ENCODE results near the gene MTHFD1L. TPM values are rescaled to one million over a fixed set of nuclear protein-coding genes. Genes with fewer than 3 reads are reported as not detected.
"Not testable (repeated sequence)": the region's sequence is repeated elsewhere in the genome, so short reads cannot be mapped to it uniquely, and the experiment has no call there.

MTHFD1L gene
- total RNA-seq, 1 donor from 2014 or later = 66.0 TPM

- peaks cover under 1% of the 10 kb centered on the region for H3K36me3 Mint-ChIP-seq (ENCODE audit: low read depth, unreplicated experiment)
- peaks cover 8% of the 10 kb centered on the region for H3K4me1 Mint-ChIP-seq (ENCODE audit: unreplicated experiment)
- H3K27me3 Mint-ChIP-seq (ENCODE audit: unreplicated experiment) = no peaks in the 10 kb centered on the region
- H3K27ac Mint-ChIP-seq (ENCODE audit: unreplicated experiment) = no peak overlapping the region
- DNase-seq (ENCODE audit: low spot score) = no peak
- H3K4me3 Mint-ChIP-seq (ENCODE audit: unreplicated experiment) = no peak overlapping the region
- H3K9me3 Mint-ChIP-seq (ENCODE audit: unreplicated experiment) = no peaks in the 10 kb centered on the region
- TF ChIP-seq, protein P1, sequence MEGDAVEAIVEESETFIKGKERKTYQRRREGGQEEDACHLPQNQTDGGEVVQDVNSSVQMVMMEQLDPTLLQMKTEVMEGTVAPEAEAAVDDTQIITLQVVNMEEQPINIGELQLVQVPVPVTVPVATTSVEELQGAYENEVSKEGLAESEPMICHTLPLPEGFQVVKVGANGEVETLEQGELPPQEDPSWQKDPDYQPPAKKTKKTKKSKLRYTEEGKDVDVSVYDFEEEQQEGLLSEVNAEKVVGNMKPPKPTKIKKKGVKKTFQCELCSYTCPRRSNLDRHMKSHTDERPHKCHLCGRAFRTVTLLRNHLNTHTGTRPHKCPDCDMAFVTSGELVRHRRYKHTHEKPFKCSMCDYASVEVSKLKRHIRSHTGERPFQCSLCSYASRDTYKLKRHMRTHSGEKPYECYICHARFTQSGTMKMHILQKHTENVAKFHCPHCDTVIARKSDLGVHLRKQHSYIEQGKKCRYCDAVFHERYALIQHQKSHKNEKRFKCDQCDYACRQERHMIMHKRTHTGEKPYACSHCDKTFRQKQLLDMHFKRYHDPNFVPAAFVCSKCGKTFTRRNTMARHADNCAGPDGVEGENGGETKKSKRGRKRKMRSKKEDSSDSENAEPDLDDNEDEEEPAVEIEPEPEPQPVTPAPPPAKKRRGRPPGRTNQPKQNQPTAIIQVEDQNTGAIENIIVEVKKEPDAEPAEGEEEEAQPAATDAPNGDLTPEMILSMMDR (IDR thresholded peaks at IDR 0.05; ENCODE audit: unreplicated experiment) = no peak
Observed at GRCh38 chr6:151084275-151084674, 218.8 kb downstream of the MTHFD1L start.

- not testable (repeated sequence) for H3K27ac Mint-ChIP-seq (ENCODE audit: unreplicated experiment); H3K4me1 Mint-ChIP-seq (ENCODE audit: unreplicated experiment); DNase-seq (ENCODE audit: low spot score); H3K36me3 Mint-ChIP-seq (ENCODE audit: low read depth, unreplicated experiment); H3K27me3 Mint-ChIP-seq (ENCODE audit: unreplicated experiment); H3K4me3 Mint-ChIP-seq (ENCODE audit: unreplicated experiment); H3K9me3 Mint-ChIP-seq (ENCODE audit: unreplicated experiment)
Observed at GRCh38 chr6:151087055-151087454, 221.6 kb downstream of the MTHFD1L start.

DNA sequence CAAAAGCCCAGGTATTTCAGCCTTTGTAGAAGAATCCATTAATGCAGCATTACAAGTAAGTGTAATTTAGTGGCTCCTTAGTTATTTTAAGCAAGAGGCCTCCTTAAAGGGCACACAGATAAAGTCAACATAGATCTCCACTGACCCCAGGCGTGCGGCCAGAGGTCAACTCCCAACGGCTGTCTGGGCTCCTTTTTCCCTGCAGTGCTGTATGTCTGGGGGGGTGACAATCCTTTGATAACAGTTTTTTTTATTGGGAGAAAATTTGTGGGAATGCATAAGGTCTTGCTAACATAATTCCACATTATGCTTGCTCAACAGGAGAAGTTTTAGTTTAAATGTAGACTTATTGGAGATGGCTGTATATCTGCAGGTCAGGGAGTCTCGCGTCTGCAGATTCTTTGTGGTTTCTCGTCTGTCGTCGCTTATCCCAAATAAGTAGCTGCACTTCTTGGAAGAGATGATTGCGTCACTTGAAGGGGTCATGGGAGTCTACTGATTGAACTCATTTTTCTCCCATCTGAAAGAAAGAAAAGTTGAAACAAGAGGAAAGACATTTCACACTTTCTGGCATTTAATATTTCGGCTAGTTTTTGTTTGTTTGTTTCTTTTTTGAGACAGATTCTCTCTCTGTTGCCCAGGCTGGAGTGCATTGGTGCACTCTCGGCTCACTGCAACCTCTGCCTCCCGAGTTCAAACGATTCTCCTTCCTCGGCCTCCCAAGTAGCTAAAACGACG lies 222.5 kb downstream of the MTHFD1L start:
- H3K27me3 Mint-ChIP-seq (ENCODE audit: unreplicated experiment) = peaks cover under 1% of the 10 kb centered on the region
- no peak overlapping the region for H3K4me3 Mint-ChIP-seq (ENCODE audit: unreplicated experiment)
- TF ChIP-seq, protein P1 (IDR thresholded peaks at IDR 0.05; ENCODE audit: unreplicated experiment) = no peak
- H3K4me1 Mint-ChIP-seq (ENCODE audit: unreplicated experiment) = peaks cover 15% of the 10 kb centered on the region
- DNase-seq (ENCODE audit: low spot score) = no peak
- no peaks in the 10 kb centered on the region for H3K9me3 Mint-ChIP-seq (ENCODE audit: unreplicated experiment)
- no peak overlapping the region for H3K27ac Mint-ChIP-seq (ENCODE audit: unreplicated experiment)
- peaks cover 16% of the 10 kb centered on the region for H3K36me3 Mint-ChIP-seq (ENCODE audit: low read depth, unreplicated experiment)

DNA sequence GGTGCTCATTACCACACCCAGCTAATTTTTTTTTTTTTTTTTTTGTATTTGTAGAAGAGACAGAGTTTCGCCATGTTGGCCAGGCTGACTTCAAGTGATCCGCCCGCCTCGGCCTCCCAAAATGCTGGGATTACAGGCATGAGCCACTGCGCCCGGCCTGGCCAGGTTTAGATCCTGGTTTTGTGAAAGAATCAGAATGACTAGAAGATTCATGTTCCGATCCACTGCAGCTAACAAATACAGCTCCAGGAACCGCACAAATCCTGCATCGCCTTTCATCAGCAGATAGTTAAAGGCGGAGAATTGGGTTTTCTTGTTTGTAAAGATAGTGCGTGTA lies 223.1 kb downstream of the MTHFD1L start:
- Mint-ChIP-seq H3K9me3 (ENCODE audit: unreplicated experiment) (no peaks in the 10 kb centered on the region), H3K4me1 (ENCODE audit: unreplicated experiment) (peaks cover 17% of the 10 kb centered on the region), H3K36me3 (ENCODE audit: low read depth, unreplicated experiment) (peaks cover 18% of the 10 kb centered on the region), H3K27me3 (ENCODE audit: unreplicated experiment) (peaks cover 3% of the 10 kb centered on the region), H3K27ac (ENCODE audit: unreplicated experiment) (no peak overlapping the region), H3K4me3 (ENCODE audit: unreplicated experiment) (no peak overlapping the region)
- TF ChIP-seq, protein P1 (IDR thresholded peaks at IDR 0.05; ENCODE audit: unreplicated experiment) = no peak
- DNase-seq (ENCODE audit: low spot score) = no peak

DNA sequence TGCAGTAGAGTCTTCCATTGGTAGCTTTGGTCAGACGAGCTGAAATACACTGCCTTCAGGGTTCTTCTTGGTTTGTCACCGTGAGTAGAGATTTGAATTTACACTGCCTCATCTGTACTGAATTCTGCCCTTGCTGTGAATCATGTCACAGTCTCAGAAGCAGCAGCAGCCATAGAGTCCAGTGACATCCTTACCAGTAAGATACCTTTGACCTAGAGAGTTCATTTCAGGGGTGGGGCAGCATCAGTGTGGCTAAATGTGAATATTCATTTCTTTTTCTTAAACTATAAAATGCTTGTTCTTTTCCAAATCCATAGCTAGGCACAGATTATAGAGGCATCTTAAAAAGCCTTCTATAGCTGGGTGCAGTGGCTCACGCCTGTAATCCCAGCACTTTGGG lies 223.5 kb downstream of the MTHFD1L start:
- Mint-ChIP-seq H3K27ac (ENCODE audit: unreplicated experiment) (no peak overlapping the region), H3K27me3 (ENCODE audit: unreplicated experiment) (peaks cover 3% of the 10 kb centered on the region), H3K4me1 (ENCODE audit: unreplicated experiment) (peaks cover 17% of the 10 kb centered on the region)

More for the DNA sequence above, 223.5 kb downstream of the MTHFD1L start:
- H3K9me3 Mint-ChIP-seq (ENCODE audit: unreplicated experiment) = no peaks in the 10 kb centered on the region
- no peak for DNase-seq (ENCODE audit: low spot score)
- TF ChIP-seq, protein P1 (IDR thresholded peaks at IDR 0.05; ENCODE audit: unreplicated experiment) = no peak
- H3K36me3 Mint-ChIP-seq (ENCODE audit: low read depth, unreplicated experiment) = peaks cover 18% of the 10 kb centered on the region
- no peak overlapping the region for H3K4me3 Mint-ChIP-seq (ENCODE audit: unreplicated experiment)
